H1 (cell line): ENCODE results near the gene RHBG. TPM values are rescaled to one million over a fixed set of nuclear protein-coding genes. Genes with fewer than 3 reads are reported as not detected.

ENCODE experiments used
- BACH1 ChIP-seq: IDR thresholded peaks from 2 replicates; pipeline ENCODE4 v1.6.1; 2012; ENCODE audit warnings: low read length, improper control_type of control experiment
- MAFK ChIP-seq: IDR thresholded peaks from 2 replicates; pipeline ENCODE4 v1.6.1; 2012; ENCODE audit warnings: low read depth, mild to moderate bottlenecking, improper control_type of control experiment, low read length
- polyA plus RNA-seq, 7 experiments: library from polyadenylated mRNA; depleted of rRNA in 3 of 7; stranded (reverse) in 5 of 7; unstranded in 2 of 7; fragments of >200 nt in 5 of 7; fragments of 200-250 nt in 2 of 7; gene quantifications; 1 replicate in 5 of 7; 2 replicates in 1 of 7; 4 replicates in 1 of 7; pipeline versions ENCODE4 v1.2.1 to v1.2.3, GENCODE V29; 2011 to 2013; ENCODE audit warnings: missing spikeins in 2 of 7, mixed read lengths in 2 of 7
- total RNA-seq: library from RNA; stranded (reverse); fragmentation: NEBNext Ultra II Directional; extraction: Animal tissue kit (Norgen Biotek cat#: 25700); gene quantifications from 2 replicates; pipeline ENCODE4 v1.2.1, GENCODE V29; 2021

The RHBG gene
- total and polyA plus RNA-seq, 2 of the 8 experiments (the other 6 are each of a cell fraction or from before 2014, with no cell fraction given): 2.6 to 2.7 TPM

GRCh38 chr1:156420205-156421061 is 51.4 kb downstream of the RHBG start (continued):
- TF ChIP-seq MAFK (no peak), BACH1 (no peak)
